SK-MEL-5 (cell line): ENCODE data around the gene ASS1. TPM values are rescaled to one million over a fixed set of nuclear protein-coding genes. Genes with fewer than 3 reads are reported as not detected.

Experiments used
- DNase-seq: peaks from one replicate; pipeline ENCODE4 v3.0.0-alpha.2; 2016; ENCODE audit warnings: low read depth, low spot score
- in situ Hi-C: cut with HindIII; loops from 2 replicates; pipeline ENCODE4 v1.10.0; 2016; ENCODE audit warnings: low sequenced_read_pairs, high pct_unique_total_duplicates, low pct_unique_long_range_greater_than_20kb
- total RNA-seq: library from RNA; depleted of rRNA; stranded (reverse); fragments of >200 nt; shearing (Covaris generic); gene quantifications from 2 replicates; pipeline ENCODE4 v1.2.3, GENCODE V29; 2014

The ASS1 gene
- total RNA-seq, 1 experiment from 2014 or later, result 3.7 TPM

DNA sequence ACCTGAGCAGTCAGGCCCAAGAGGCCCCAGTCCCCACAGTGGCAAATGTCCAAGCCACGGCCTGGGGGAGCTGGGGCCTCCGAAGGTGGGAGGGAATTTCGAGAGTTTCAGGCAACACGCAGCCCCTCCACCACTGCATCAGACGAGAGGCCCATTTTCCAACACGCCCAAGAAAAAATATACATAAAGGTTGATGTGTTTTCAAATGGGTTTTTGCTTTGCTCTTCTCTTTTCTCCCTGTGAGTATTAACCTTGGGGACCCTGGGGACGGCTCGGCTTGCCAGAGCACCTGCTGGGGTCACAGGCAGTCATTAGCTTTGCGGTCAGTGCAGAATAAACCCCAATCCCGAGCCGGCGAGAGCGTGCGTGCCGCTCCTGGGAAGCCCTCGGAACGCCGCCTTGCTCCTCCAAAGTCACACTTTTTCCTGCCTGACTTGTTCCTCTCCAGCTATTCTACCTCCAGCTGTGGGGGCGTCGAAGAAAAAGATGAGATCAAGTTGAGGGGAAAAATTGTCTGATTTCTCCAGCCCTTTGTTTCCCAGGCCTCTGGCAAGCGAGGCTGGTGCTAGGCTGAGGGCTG is 31.5 kb downstream of the ASS1 start:
- DNase-seq, result no peak
- in situ Hi-C loops, result loop anchor here (10.0 kb wide), 1 partner anchor 129 kb away; no protein-coding TSS in a partner anchor

DNA sequence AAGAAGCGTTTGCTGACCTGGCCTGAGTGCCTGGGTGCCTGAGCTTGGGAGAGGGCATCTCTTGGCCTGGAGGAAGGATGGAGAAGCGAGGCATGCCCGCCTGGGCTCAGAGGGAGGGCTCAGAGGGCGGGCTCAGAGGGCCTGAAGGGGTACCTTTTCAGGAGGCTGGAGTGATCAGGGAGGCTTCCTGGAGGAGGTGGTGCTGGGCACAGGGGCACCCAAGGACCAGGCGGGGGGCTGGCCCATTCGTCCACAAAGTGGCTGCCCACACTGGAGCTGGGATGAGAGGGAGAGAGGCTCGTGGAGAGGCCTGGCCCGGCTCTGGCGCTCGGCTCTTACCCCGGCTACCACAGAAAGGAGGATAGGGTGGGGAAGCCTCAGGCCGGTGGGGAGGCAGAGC is 32.8 kb downstream of the ASS1 start:
- no peak for DNase-seq
- in situ Hi-C loops, result loop anchor here (10.0 kb wide), 1 partner anchor 127 kb away; no protein-coding TSS in a partner anchor

DNA sequence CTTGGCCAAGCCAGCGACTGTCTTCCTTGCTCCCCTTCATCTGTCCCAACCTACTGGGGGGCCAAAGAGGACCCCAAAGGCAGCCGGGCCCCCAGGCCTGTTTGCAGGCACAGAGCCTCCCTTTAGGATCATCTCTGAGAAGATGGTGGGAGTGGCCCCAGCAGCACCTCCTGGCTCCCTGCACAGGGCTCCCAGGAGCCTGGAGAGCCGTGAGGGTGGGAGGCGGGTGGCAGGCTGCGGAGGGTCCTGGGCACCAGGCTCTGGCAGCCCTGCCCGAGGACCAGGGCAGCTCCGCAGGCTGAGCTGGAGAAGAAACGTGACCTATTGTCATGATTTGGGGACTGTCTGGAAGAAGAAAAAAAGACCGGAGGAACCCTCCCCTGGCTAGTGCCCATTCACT is 33.4 kb downstream of the ASS1 start:
- in situ Hi-C loops, result loop anchor here (10.0 kb wide), 1 partner anchor 127 kb away; no protein-coding TSS in a partner anchor

DNA sequence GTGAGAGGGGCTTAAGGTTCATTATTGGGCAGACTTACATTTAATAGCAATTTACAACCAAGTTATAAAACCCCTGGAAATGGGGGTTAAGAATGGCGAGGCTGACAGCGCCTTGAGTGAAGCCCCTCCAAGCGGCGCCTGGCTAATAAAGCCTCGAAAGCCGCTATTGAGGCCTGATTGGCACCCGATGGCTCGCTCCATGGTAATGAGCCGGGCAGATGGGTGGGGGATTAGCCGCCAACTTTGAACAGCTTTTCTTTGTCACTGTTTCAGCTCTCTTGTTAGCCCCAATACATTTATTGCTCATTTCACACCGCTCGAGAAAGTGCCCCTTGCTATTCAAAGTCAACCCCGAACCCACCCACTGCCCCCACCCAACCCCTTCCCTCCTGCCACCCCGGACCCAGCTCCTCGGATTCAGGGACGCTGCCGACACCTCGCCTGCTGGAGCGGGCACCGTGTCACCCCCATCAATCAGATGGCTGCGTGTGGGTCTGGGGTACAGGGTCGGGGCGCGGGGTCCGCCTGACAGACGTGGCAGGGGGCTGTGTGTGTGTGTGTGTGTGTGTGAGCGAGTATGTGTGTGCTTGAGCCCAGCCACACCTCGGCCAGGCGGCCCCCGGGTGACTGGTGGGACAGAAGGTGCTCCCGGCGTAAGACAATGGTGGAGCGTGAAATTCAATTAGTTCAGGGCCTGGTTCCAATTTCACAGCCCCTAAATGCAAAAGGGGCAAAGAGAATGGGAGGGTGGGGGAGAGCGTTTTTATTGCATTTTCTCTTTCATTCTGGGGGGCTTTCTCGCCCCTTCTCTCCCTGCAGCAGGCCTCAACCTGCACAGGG is 34.2 kb downstream of the ASS1 start:
- in situ Hi-C loops, result loop anchor here (10.0 kb wide), 1 partner anchor 126 kb away; no protein-coding TSS in a partner anchor
- no peak for DNase-seq

More for the DNA sequence above, 33.4 kb downstream of the ASS1 start:
- no peak for DNase-seq

DNA sequence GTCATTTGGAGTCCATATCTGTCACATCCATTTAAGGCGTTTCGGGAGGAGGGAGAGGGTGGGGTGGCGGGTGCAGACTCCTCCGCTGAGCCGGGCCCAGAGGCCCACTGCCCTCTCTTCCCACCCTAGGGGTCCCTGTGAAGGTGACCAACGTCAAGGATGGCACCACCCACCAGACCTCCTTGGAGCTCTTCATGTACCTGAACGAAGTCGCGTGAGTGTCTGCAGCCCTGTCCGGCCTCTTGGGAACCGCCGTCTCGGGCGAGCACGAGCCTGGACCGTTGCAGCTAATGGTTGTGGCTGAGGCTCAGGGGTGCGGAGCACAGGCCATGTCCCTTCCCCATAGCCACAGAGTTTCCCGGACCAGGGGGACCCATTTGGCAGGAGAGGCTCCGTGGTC is 34.8 kb downstream of the ASS1 start:
- no peak for DNase-seq
- in situ Hi-C loops, result loop anchor here (10.0 kb wide), 1 partner anchor 125 kb away; no protein-coding TSS in a partner anchor

DNA sequence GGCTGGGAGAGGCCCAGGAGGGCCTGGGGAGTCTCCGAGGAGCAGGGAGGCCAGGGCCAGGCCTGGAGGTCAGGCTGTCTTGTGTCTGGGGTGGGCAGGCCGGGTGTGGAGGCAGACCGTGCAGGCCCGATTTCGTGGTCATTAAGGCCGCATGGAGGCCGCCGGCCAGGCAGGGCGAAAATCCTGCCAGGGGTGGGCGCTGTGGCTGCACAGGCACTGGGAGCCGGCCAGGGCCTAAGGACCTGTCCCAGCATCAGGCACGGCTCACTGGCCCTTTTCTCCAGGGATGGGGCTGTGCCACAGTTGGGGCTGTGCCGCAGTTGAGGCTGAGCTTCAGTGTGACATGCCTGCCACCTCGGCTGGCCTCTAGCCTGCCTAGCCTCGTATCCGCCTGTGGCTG is 35.9 kb downstream of the ASS1 start:
- in situ Hi-C loops, result no loop called here
- peak; percentile 61 for DNase-seq

DNA sequence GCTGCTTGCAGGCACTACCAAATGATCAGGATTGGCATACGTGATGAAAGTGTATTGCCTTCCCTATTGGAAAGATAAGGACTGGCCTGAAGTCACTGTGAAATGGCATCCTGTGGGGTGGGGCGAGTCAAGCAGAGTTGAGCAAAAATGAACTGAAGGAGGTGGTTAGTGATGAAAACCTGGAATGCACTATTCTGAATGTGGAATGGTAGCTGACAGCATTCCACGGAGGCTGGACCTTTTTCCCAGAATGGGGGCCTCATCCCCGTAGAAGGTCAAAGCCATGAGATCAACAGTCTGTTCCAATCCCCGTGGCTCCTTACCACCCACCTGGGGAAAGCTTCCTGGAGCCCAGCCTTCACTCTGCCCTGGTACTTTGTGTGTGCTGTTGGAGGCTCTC is 37.7 kb downstream of the ASS1 start:
- in situ Hi-C loops, result no loop called here

DNA sequence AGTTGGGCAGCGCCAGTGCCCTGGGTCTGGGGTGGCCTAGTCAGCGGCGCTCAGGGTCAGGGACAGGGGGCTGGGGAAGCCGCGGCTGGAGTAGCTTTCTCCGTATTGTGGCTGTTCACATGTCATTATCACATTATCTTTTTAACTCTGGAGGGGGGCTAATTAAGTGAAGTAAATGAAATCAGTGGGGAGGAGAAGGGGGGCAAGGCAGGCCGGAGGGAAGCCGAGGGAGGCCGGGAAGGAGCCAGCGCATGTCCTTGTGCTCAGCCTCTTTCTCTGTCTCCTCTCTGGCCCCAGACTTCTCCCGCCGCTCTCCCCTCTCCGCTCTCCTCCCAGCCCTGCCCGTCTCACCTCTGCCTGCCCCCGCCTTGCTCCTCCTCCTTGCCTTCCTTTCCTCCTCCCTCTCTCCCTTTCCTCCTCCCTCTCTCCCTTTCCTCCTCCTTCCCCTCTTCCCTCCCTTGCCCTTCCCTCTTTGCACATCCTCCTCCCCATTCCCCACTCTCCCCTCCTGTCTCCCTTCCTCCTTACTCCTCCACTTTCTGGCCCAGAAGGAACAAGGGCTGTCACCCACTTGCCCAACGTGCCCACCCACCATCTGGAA is 38.7 kb downstream of the ASS1 start:
- in situ Hi-C loops, result no loop called here
- DNase-seq, result no peak

More for the DNA sequence above, 37.7 kb downstream of the ASS1 start:
- DNase-seq, result no peak

DNA sequence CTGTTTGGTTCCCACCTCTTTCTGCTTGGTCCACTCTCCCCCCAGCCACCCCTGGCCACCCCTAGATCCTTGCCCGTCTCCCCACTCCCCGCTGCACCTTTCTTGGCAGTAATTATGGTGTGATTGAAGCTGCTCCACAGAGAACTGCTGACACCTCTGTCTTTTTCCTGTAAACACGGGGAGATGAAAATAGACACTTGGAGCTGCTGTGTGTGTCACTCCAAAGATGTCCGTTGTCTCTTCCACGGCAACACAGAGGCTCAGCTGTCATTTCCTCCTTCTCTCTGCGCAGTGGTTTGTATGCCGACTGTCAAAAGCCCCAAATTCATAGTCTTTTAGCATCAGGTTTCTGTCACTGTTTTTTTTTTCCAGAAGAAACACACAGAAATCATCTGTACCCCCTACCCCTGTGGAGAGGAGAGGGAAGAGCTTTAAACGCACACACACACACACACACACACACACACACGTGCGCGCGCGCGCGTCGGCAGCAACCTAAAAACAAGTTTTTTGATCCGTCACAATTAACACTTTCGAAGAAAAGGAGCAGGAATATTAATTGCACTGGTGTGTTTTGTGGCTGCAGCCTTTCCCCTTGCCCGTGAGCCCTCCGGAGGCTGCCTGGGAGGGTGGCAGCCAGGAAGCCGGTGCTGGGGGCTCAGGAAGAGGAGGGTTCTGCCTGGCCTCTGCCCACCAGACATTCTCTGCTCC is 39.8 kb downstream of the ASS1 start:
- no peak for DNase-seq
- in situ Hi-C loops, result no loop called here

DNA sequence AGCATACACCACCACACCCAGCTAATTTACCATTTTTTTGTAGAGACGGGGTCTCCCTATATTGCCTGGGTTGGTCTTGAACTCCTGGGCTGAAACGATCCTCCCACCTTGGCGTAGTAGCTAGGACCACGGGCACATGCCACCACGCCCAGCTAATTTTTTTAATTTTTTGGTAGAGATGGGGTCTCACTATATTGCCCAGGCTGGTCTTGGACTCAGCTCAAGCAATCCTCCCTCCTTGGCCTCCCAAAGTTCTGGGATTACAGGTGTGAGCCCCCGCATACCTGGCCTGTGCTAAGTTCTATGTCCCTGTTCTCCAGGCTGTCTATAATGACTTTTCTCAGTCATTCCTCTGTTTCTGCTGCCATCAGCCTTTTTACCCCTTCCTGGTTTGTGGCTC is 41.3 kb downstream of the ASS1 start:
- DNase-seq, result no peak
- in situ Hi-C loops, result no loop called here

DNA sequence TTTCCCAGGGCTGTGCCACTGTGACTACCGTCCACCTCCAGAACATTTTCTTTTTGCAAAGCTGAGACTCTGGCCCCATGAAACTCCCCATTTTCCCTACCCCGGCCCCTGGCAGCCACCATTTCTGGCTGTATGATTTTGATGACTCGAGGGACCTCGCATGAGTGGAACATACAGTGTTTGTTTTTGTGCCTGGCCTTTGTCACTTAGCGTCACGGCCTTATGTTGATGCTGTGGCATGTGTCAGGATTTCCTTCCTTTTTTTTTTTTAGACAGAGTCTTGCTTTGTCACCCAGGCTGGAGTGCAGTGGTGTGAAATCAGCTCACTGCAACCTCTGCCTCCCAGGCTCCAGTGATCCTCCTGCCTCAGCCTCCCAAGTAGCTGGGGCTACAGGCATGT is 42.7 kb downstream of the ASS1 start:
- no peak for DNase-seq
- in situ Hi-C loops, result no loop called here

DNA sequence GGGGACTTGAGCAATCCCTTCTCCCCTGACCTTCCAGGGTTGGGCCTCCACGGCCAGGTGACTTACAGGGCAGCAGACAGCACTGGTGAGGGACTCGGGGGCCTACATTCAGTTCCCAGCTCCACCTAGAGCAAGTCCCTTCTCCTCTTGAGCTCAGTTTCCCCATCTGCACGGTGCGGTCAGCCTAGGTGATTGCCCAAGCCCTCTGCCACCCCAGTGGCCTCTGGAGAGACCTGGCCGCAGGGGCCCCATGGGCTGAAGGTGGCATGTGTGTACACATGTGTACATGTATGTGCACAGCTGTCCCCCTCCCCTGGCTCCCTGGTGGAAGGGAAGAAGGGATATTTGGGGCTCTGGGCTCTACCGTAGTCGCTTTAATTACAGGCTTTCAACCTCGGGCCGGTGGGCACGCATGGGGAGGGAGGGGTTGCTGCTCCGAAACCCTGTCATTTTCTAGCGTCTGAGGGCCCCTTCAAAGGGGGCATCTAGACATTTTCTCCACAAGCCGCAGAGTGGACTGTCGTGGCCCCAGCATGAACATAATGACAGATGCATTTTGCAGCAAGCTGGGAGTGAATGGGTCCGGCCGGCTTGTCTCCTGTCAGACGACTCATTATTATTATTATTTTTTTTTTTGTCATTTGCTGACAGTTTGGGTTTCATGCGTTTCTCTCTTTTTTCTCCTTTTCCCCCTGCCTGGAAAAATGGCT is 44.0 kb downstream of the ASS1 start:
- in situ Hi-C loops, result no loop called here
- DNase-seq, result no peak

DNA sequence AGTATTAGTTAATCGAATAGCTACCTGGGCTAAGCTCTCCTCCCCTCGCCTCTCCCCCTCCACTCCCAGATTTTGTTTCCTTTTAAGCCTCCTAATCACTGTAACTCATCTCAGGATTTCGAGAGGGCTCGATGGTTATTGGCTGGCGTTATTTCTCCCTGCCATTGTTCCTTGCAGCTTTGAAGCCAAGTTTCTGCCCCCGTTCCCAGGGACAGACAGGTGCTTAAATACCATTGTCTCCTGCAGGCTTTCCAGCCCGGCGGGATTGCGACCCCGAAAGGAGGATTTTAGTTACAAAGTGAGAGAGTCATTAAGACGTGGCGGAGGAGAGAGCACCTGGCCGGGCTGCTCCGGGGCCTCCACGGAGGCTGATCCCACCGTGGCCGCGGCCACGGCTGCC is 46.2 kb downstream of the ASS1 start:
- in situ Hi-C loops, result no loop called here
- DNase-seq, result no peak

DNA sequence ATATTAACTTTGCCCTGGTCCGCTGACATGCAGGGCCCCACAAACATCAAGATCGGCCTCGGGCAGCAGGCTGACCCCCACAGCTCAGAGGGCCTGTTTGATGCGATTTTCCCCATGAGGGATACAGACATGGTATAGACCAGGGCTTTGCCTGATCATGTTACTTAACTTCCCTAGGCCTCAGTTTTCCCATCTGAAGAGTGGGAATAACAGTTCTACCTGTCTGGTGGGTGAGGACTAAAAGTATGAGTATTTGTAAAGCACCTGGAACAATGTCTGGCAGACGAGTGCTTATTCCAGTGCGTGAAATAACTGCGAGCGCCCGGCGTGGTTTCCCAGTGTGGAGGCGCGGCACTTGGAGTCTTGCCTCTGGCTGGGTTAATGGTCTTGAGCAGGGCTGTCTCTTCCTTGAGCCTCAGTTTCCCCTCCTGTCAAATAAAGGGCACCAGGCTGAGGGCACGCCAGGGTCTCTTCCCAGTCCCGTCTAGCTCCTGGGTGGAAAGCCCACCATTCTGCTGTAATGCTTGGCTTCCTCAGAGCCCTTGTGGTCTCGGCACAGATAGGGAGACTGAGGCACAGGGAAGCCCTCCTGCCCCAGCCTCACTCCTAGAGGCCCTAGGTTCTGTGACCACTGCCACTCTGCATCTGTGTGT is 47.2 kb downstream of the ASS1 start:
- DNase-seq, result no peak
- in situ Hi-C loops, result no loop called here

DNA sequence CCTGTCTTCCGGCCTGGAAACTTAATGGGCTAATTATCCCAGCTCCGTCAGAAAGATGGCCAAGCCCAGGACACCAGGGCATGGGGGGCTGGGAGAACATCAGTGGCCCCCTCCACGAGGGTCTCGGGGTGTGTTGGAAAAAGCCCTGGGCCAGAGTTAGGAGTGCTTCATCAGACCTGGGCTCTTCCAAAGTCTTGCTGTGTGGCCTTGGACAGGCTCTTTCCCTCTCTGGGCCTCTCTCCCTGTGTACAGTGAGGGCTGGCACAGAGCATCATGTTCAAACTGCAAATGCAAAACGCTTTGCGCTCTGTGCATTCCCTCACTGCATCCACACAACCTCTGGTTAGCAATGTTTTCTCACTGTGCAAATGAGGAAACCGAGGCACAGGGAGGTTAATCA is 48.3 kb downstream of the ASS1 start:
- in situ Hi-C loops, result no loop called here
- no peak for DNase-seq

DNA sequence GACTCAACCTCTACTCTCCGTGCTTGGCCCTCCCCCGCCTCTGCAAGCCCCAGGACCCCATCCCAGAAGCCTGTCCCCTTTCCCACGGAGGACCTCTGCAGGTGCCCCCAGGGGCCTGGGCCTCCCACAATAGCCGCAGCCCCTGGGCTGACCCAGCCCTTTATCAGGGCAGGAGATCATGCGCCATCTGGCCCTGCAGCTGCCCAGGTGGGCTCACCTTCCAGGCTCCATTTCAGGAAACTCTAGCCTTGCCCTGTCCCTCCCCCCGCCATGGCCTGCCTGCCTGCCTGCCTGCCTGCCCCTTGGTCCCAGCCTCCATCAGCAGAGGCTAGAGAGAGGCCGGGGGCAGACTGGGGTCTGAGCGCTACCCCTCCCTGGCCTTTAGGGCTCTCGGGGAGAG is 48.7 kb downstream of the ASS1 start:
- no peak for DNase-seq
- in situ Hi-C loops, result no loop called here

DNA sequence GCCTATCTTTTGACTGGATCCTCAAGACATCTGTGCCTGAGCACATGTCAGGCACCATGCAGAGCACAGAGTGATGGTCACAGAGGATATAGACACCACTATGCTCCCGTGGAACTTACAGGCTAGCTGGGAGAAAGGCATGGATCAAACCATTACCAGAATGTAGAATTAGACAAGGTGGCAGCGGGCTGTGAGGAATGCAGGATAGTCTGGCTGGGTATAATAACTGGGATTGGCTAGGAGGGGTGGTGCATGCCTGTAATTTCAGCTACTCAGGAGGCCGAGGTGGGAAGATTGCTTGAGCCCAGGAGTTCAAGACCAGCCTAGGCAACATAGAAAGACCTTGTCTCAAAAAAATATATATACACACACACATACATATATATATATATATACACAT is 50.3 kb downstream of the ASS1 start:
- in situ Hi-C loops, result no loop called here
- no peak for DNase-seq
